Measurements from ENCODE around the gene C11orf68. TPM values are rescaled to one million over a fixed set of nuclear protein-coding genes. Genes with fewer than 3 reads are reported as not detected.

Gene C11orf68
- total RNA-seq, 1 experiment from 2014 or later: 31.9 TPM

GRCh38 chr11:65882120-65883057, 36.5 kb downstream of the C11orf68 start:
- DNase-seq (ENCODE audit: low spot score) (no peak), ATAC-seq (no peak)
- Mint-ChIP-seq H3K4me1 (peaks cover 10% of the 10 kb centered on the region), H3K27me3 (ENCODE audit: low read depth) (peaks cover 3% of the 10 kb centered on the region; the same call in 1 of the 2 replicates), H3K36me3 (peaks cover 38% of the 10 kb centered on the region), H3K4me3 (no peak overlapping the region), H3K9me3 (no peaks in the 10 kb centered on the region), H3K27ac (no peak overlapping the region)
- CTCF ChIA-PET: interaction anchor here (0.7 to 2.7 kb wide), 2 partner anchors 23 to 106 kb away, joined by 3 to 12 read pairs; partner anchors contain the start of gene MUS81
- POLR2A ChIA-PET: no interaction called here
- no peak for TF ChIP-seq USF1 (CRISPR knock-in tag; IDR thresholded peaks at IDR 0.05)
- TF ChIP-seq HMGA2 (CRISPR knock-in tag; IDR thresholded peaks at IDR 0.05): no peak
- TF ChIP-seq HMGXB4 (CRISPR knock-in tag; IDR thresholded peaks at IDR 0.05): no peak
- no peak for TF ChIP-seq NR1H2 (CRISPR knock-in tag; IDR thresholded peaks at IDR 0.05)
- TF ChIP-seq ZNF532 (CRISPR knock-in tag; IDR thresholded peaks at IDR 0.05; ENCODE audit: borderline replicate concordance): no peak
- no peak for TF ChIP-seq ATF2 (CRISPR knock-in tag; IDR thresholded peaks at IDR 0.05; ENCODE audit: borderline replicate concordance, low read depth)
- TF ChIP-seq AR (CRISPR knock-in tag; IDR thresholded peaks at IDR 0.05): no peak
- TF ChIP-seq NR3C1 (CRISPR knock-in tag; conservative IDR thresholded peaks at IDR 0.05; ENCODE audit: low read depth): no peak
- no peak for TF ChIP-seq ZNF232 (CRISPR knock-in tag; IDR thresholded peaks at IDR 0.05)
- no peak for TF ChIP-seq SMAD4 (CRISPR knock-in tag; IDR thresholded peaks at IDR 0.05)
- no peak for TF ChIP-seq ZNF416 (CRISPR knock-in tag; IDR thresholded peaks at IDR 0.05)
- no peak for TF ChIP-seq ZBTB21 (CRISPR knock-in tag; IDR thresholded peaks at IDR 0.05; ENCODE audit: borderline replicate concordance)
- TF ChIP-seq AFF4 (CRISPR knock-in tag; IDR thresholded peaks at IDR 0.05; ENCODE audit: borderline replicate concordance): no peak
- TF ChIP-seq OVOL2 (CRISPR knock-in tag; IDR thresholded peaks at IDR 0.05; ENCODE audit: borderline replicate concordance): no peak
- TF ChIP-seq ZNF512 (CRISPR knock-in tag; IDR thresholded peaks at IDR 0.05; ENCODE audit: borderline replicate concordance): no peak
- TF ChIP-seq USF2 (CRISPR knock-in tag; IDR thresholded peaks at IDR 0.05): no peak
